HG03135 (cell line): Measurements from ENCODE around the gene ENPP3.

ENCODE experiments used
- ATAC-seq: cut with Tn5 transposase; IDR thresholded peaks from one replicate; pipeline ENCODE4 v1.9.1; 2021; ENCODE audit warnings: mild to moderate bottlenecking, moderate library complexity; ENCODE audit not compliant: unreplicated experiment

The ENPP3 gene

GRCh38 chr6:131636880-131637792 is at the start of gene ENPP3:
Gene ENPP3 (plus strand): TSS chr6:131637302. CDS start chr6:131637385, 83 bp downstream.
- no peak for ATAC-seq

GRCh38 chr6:131587909-131588308 is 49.2 kb upstream of the ENPP3 start:
- ATAC-seq: no peak

- no peak for ATAC-seq
Measured at GRCh38 chr6:131588643-131589042, 48.5 kb upstream of the ENPP3 start.

- ATAC-seq: no peak
Measured at GRCh38 chr6:131592935-131593334, 44.2 kb upstream of the ENPP3 start.

GRCh38 chr6:131594074-131594473 is 43.0 kb upstream of the ENPP3 start:
- no peak for ATAC-seq

- ATAC-seq: no peak
Measured at GRCh38 chr6:131597446-131597845, 39.7 kb upstream of the ENPP3 start.

- ATAC-seq: no peak
Measured at GRCh38 chr6:131600716-131601115, 36.4 kb upstream of the ENPP3 start.

GRCh38 chr6:131602781-131603312 is 34.3 kb upstream of the ENPP3 start:
- no peak for ATAC-seq

- ATAC-seq: no peak
Measured at GRCh38 chr6:131613296-131613925, 23.7 kb upstream of the ENPP3 start.

GRCh38 chr6:131615275-131615674 is 21.8 kb upstream of the ENPP3 start:
- no peak for ATAC-seq

GRCh38 chr6:131627724-131628682 is 9.1 kb upstream of the ENPP3 start, which contains the start of gene MED23:
Gene MED23 (minus strand): TSS chr6:131628242. CDS start chr6:131628049, 193 bp downstream.
- peak; percentile 94 for ATAC-seq

GRCh38 chr6:131628726-131629125 is 8.4 kb upstream of the ENPP3 start:
- no peak for ATAC-seq

- no peak for ATAC-seq
Measured at GRCh38 chr6:131629651-131630050, 7.5 kb upstream of the ENPP3 start.

GRCh38 chr6:131631625-131632289 is 5.3 kb upstream of the ENPP3 start:
- no peak for ATAC-seq

GRCh38 chr6:131635384-131636340 is 1.4 kb upstream of the ENPP3 start:
- peak; percentile 76 for ATAC-seq

GRCh38 chr6:131638013-131638412 is 911 bp downstream of the ENPP3 start:
- ATAC-seq: no peak

GRCh38 chr6:131640100-131640499 is 3.0 kb downstream of the ENPP3 start:
- peak; percentile 58 for ATAC-seq

- ATAC-seq: no peak
Measured at GRCh38 chr6:131640576-131640975, 3.5 kb downstream of the ENPP3 start.

- ATAC-seq: no peak
Measured at GRCh38 chr6:131641554-131641953, 4.5 kb downstream of the ENPP3 start.
